Effector memory CD4-positive, alpha-beta T cell (primary cell): ENCODE measurements around the gene SLC15A1.

ENCODE experiments used
- DNase-seq, 3 donors: peaks; one replicate each; pipeline ENCODE4 v3.0.0-alpha.2; 2020
- H3K27ac ChIP-seq: 2 replicates; pipeline ENCODE4 v1.7.0; 2013; ENCODE audit warnings: mild to moderate bottlenecking, low read length, moderate library complexity; ENCODE audit not compliant: insufficient read depth, poor library complexity, severe bottlenecking
- H3K27me3 ChIP-seq: replicated peaks from 2 replicates; pipeline ENCODE4 v1.7.0; 2013; ENCODE audit warnings: mild to moderate bottlenecking, low read length; ENCODE audit not compliant: insufficient read depth, control insufficient read depth, poor library complexity, severe bottlenecking
- H3K36me3 ChIP-seq: 2 replicates; pipeline ENCODE4 v1.7.0; 2013; ENCODE audit warnings: mild to moderate bottlenecking, low read length, moderate library complexity; ENCODE audit not compliant: control insufficient read depth, insufficient read depth
- H3K4me1 ChIP-seq: 2 replicates; pipeline ENCODE4 v1.7.0; 2013; ENCODE audit warnings: low read length, mild to moderate bottlenecking; ENCODE audit not compliant: control insufficient read depth, insufficient read depth, poor library complexity, severe bottlenecking
- H3K4me3 ChIP-seq: 2 replicates; pipeline ENCODE4 v1.7.0; 2013; ENCODE audit warnings: low read length, low read depth, mild to moderate bottlenecking; ENCODE audit not compliant: insufficient read depth, poor library complexity, severe bottlenecking
- H3K9me3 ChIP-seq: 2 replicates; pipeline ENCODE4 v1.7.0; 2013; ENCODE audit warnings: mild to moderate bottlenecking, low read length, moderate library complexity; ENCODE audit not compliant: control insufficient read depth

The SLC15A1 gene

GRCh38 chr13:98672947-98673613 is 79.4 kb downstream of the SLC15A1 start:
- no peaks in the 10 kb centered on the region for H3K36me3 ChIP-seq
- peak; percentile 3 to 25 (median 15) for DNase-seq
- no peak overlapping the region for H3K27ac ChIP-seq
- no peak overlapping the region for H3K4me3 ChIP-seq
- H3K9me3 ChIP-seq = no peaks in the 10 kb centered on the region
- H3K4me1 ChIP-seq = no peaks in the 10 kb centered on the region
- H3K27me3 ChIP-seq = no peaks in the 10 kb centered on the region

- H3K27me3 ChIP-seq = no peaks in the 10 kb centered on the region
- no peaks in the 10 kb centered on the region for H3K9me3 ChIP-seq
- H3K4me1 ChIP-seq = no peaks in the 10 kb centered on the region
- no peak overlapping the region for H3K27ac ChIP-seq
- no peak overlapping the region for H3K4me3 ChIP-seq
- no peak for DNase-seq
- no peaks in the 10 kb centered on the region for H3K36me3 ChIP-seq
Observed at GRCh38 chr13:98668155-98668554, 84.3 kb downstream of the SLC15A1 start.

- Histone ChIP-seq H3K4me1 (no peaks in the 10 kb centered on the region), H3K27me3 (no peaks in the 10 kb centered on the region), H3K36me3 (no peaks in the 10 kb centered on the region), H3K27ac (no peak overlapping the region), H3K9me3 (no peaks in the 10 kb centered on the region), H3K4me3 (no peak overlapping the region)
- DNase-seq = no peak
Observed at GRCh38 chr13:98665638-98665995, 86.9 kb downstream of the SLC15A1 start.

GRCh38 chr13:98664924-98665637 is 87.4 kb downstream of the SLC15A1 start:
- H3K4me1 ChIP-seq = no peaks in the 10 kb centered on the region
- H3K36me3 ChIP-seq = no peaks in the 10 kb centered on the region
- DNase-seq = no peak
- no peaks in the 10 kb centered on the region for H3K9me3 ChIP-seq
- no peaks in the 10 kb centered on the region for H3K27me3 ChIP-seq
- H3K27ac ChIP-seq = no peak overlapping the region
- H3K4me3 ChIP-seq = no peak overlapping the region

- DNase-seq = no peak
- Histone ChIP-seq H3K4me3 (no peak overlapping the region), H3K36me3 (no peaks in the 10 kb centered on the region), H3K27ac (no peak overlapping the region), H3K9me3 (no peaks in the 10 kb centered on the region), H3K27me3 (no peaks in the 10 kb centered on the region), H3K4me1 (no peaks in the 10 kb centered on the region)
Observed at GRCh38 chr13:98664510-98664909, 88.0 kb downstream of the SLC15A1 start.

GRCh38 chr13:98664047-98664446 is 88.4 kb downstream of the SLC15A1 start:
- Histone ChIP-seq H3K36me3 (no peaks in the 10 kb centered on the region), H3K4me3 (no peak overlapping the region), H3K27me3 (no peaks in the 10 kb centered on the region), H3K4me1 (no peaks in the 10 kb centered on the region), H3K9me3 (no peaks in the 10 kb centered on the region), H3K27ac (no peak overlapping the region)
- no peak for DNase-seq

GRCh38 chr13:98658131-98658530 is 94.3 kb downstream of the SLC15A1 start:
- no peak overlapping the region for H3K4me3 ChIP-seq
- no peak for DNase-seq
- H3K27me3 ChIP-seq = no peaks in the 10 kb centered on the region
- no peaks in the 10 kb centered on the region for H3K36me3 ChIP-seq
- no peak overlapping the region for H3K27ac ChIP-seq
- no peaks in the 10 kb centered on the region for H3K9me3 ChIP-seq
- H3K4me1 ChIP-seq = no peaks in the 10 kb centered on the region

GRCh38 chr13:98657506-98658085 is 94.9 kb downstream of the SLC15A1 start:
- H3K36me3 ChIP-seq = no peaks in the 10 kb centered on the region

GRCh38 chr13:98656223-98656622 is 96.2 kb downstream of the SLC15A1 start:
- Histone ChIP-seq H3K27ac (no peak overlapping the region), H3K4me3 (no peak overlapping the region), H3K27me3 (no peaks in the 10 kb centered on the region), H3K4me1 (no peaks in the 10 kb centered on the region), H3K36me3 (no peaks in the 10 kb centered on the region), H3K9me3 (no peaks in the 10 kb centered on the region)
- DNase-seq = no peak

More at GRCh38 chr13:98657506-98658085, 94.9 kb downstream of the SLC15A1 start:
- no peak for DNase-seq
- Histone ChIP-seq H3K4me3 (no peak overlapping the region), H3K9me3 (no peaks in the 10 kb centered on the region), H3K4me1 (no peaks in the 10 kb centered on the region), H3K27me3 (no peaks in the 10 kb centered on the region), H3K27ac (no peak overlapping the region)

GRCh38 chr13:98653463-98653985 is 98.9 kb downstream of the SLC15A1 start:
- Histone ChIP-seq H3K27ac (no peak overlapping the region), H3K4me1 (no peaks in the 10 kb centered on the region), H3K36me3 (no peaks in the 10 kb centered on the region), H3K4me3 (peak overlapping the region; percentile 13), H3K27me3 (no peaks in the 10 kb centered on the region), H3K9me3 (no peaks in the 10 kb centered on the region)
- peak; percentile 44 to 59 (median 48) for DNase-seq
